OCI-LY7 (cell line): ENCODE data around the gene DBN1. TPM values are rescaled to one million over a fixed set of nuclear protein-coding genes. Genes with fewer than 3 reads are reported as not detected.

ENCODE experiments used
- BruUV-seq: library from RNA; stranded (reverse); fragments of 400-500 nt; replicated peaks from 2 replicates; lab custom pipeline; 2021; lab: Mats Ljungman, UMichigan
- CTCF ChIA-PET: fragments of 300-600 bp; sonication (Branson Sonifier 250); formaldehyde crosslinking; loops from one replicate; lab custom pipeline; 2022; ENCODE audit warnings: antibody characterized with exemption; ENCODE audit not compliant: unreplicated experiment; lab: Charles Lee
- POLR2A ChIA-PET: fragments of 300-600 bp; sonication (Branson Sonifier 250); formaldehyde crosslinking; loops from one replicate; lab custom pipeline; 2022; ENCODE audit warnings: antibody characterized with exemption; lab: Charles Lee
- DNase-seq: peaks from one replicate; pipeline ENCODE4 v3.0.0-alpha.2; 2015; ENCODE audit warnings: low spot score
- H2AFZ ChIP-seq: fragments of 200-600 bp; sonication (generic), shearing (Covaris generic); 2 replicates; pipeline ENCODE4 v1.6.1; 2014; ENCODE audit warnings: mild to moderate bottlenecking, antibody characterized with exemption, low read length, moderate library complexity
- H3K27ac ChIP-seq: fragments of 200-600 bp; sonication (generic); 2 replicates; pipeline ENCODE4 v1.5.1; 2014; ENCODE audit warnings: mixed run types, low read depth, mild to moderate bottlenecking, moderate library complexity, low read length, inconsistent platforms; ENCODE audit not compliant: poor library complexity, severe bottlenecking
- H3K36me3 ChIP-seq: fragments of 200-600 bp; sonication (generic); 2 replicates; pipeline ENCODE4 v1.6.1; 2014; ENCODE audit warnings: mild to moderate bottlenecking, antibody characterized with exemption, low read length, moderate library complexity, mixed read lengths; ENCODE audit not compliant: insufficient read depth
- H3K4me1 ChIP-seq: fragments of 200-600 bp; sonication (generic); 2 replicates; pipeline ENCODE4 v1.5.1; 2014; ENCODE audit warnings: mild to moderate bottlenecking, low read length; ENCODE audit not compliant: insufficient read depth, poor library complexity, severe bottlenecking
- H3K4me2 ChIP-seq: fragments of 200-600 bp; sonication (generic); 2 replicates; pipeline ENCODE4 v1.6.1; 2014; ENCODE audit warnings: mild to moderate bottlenecking, low read length
- H3K4me3 ChIP-seq: fragments of 200-600 bp; sonication (generic); 2 replicates; pipeline ENCODE4 v1.5.1; 2014; ENCODE audit warnings: mild to moderate bottlenecking, low read depth, low read length; ENCODE audit not compliant: poor library complexity, severe bottlenecking
- H3K79me2 ChIP-seq: fragments of 200-600 bp; sonication (generic); 2 replicates; pipeline ENCODE4 v1.6.1; 2016; ENCODE audit warnings: low read depth, mild to moderate bottlenecking, low read length, moderate library complexity, mixed read lengths; ENCODE audit not compliant: insufficient read depth
- H3K9me2 ChIP-seq: fragments of 200-600 bp; sonication (generic); 2 replicates; pipeline ENCODE4 v1.6.1; 2016; ENCODE audit warnings: mild to moderate bottlenecking, low read length, mixed read lengths; ENCODE audit not compliant: insufficient read depth
- H3K9me3 ChIP-seq: fragments of 200-600 bp; sonication (generic); 2 replicates; pipeline ENCODE4 v1.6.1; 2014; ENCODE audit warnings: mild to moderate bottlenecking, mixed run types, low read length, mixed read lengths
- H4K20me1 ChIP-seq: fragments of 200-600 bp; sonication (generic); 2 replicates; pipeline ENCODE4 v1.6.1; 2014; ENCODE audit warnings: mild to moderate bottlenecking, antibody characterized with exemption, low read length, moderate library complexity, mixed read lengths; ENCODE audit not compliant: insufficient read depth
- CTCF ChIP-seq: fragments of 200-600 bp; sonication (generic); conservative IDR thresholded peaks from 2 replicates; pipeline ENCODE4 v1.5.1; 2014; ENCODE audit warnings: mild to moderate bottlenecking, antibody characterized with exemption, low read length, moderate library complexity, mixed read lengths
- EZH2phosphoT487 ChIP-seq: fragments of 200-600 bp; sonication (generic); IDR thresholded peaks from 2 replicates; pipeline ENCODE4 v1.6.1; 2018; ENCODE audit warnings: low read depth, borderline replicate concordance, mild to moderate bottlenecking, mixed run types, antibody characterized with exemption, low read length, moderate library complexity, mixed read lengths
- intact Hi-C: fragments of 100-400 bp; cut with micrococcal nuclease; formaldehyde crosslinking; loops from one replicate; pipeline ENCODE4 v1.10.0; 2022; ENCODE audit not compliant: unreplicated experiment
- total RNA-seq, 2 experiments: library from RNA; depleted of rRNA in 1 of 2; stranded (reverse); fragments of >200 nt in 1 of 2; shearing (Covaris generic) in 1 of 2; gene quantifications; 2 replicates each; pipeline ENCODE4 v1.2.3, GENCODE V29; 2014 to 2022

The DBN1 gene
- total RNA-seq, 2 experiments from 2014 or later: 11.7 to 22.0 TPM

DNA sequence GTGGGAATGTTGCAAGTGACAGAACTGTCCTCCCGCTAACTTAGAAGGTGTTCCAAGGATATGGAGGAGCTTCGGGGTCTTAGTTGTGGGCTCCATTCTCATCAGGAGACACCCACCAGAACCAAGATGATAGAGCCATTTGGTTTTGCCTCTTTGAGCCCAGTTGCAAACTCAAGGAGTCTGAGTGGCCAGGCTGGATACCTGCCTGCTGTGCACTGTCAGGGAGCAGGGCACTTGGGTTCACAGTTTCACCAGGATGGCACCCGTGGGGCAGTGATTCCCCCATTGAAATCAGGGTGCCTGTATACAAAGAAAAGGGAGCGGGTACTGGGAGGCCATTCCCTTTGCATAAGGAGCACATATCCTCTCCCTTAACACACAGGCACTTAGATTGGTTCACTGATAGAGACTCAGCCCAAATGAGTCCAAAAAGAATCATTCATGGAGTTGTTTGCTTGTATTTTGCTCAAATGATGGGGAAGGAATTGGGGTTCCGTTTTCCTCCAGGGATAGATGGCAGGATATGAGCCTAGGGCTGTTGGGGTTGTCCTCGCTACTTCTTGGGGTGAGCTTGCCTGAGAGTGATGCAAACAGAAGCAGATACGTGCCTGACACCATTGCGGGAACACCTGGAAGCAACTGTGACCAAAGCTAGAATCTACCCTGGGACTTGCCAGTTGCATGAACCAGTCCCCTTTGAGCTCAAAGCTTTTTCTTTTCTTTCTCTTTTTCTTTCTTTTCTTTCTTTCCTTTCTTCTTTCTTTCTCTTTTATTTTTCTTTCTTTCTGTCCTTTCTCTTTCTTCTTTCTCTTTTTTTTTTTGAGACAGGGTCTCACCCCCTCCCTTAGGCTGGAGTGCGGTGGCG is 28.1 kb downstream of the DBN1 start:
- H3K27ac ChIP-seq: no peak overlapping the region
- POLR2A ChIA-PET: interaction anchor here (0.6 to 1.8 kb wide), 10 partner anchors 10 to 145 kb away, joined by 3 to 10 read pairs (median 4); partner anchors contain the start of gene GRK6
- peak overlapping the region; percentile 75; the same call in 1 of the 2 replicates for H3K4me2 ChIP-seq
- no peaks in the 10 kb centered on the region for H3K9me2 ChIP-seq
- H3K36me3 ChIP-seq: peaks cover 28% of the 10 kb centered on the region
- H2AFZ ChIP-seq: no peak overlapping the region
- no peak overlapping the region for H3K4me3 ChIP-seq
- peak; percentile 41 for DNase-seq
- no peaks in the 10 kb centered on the region for H3K79me2 ChIP-seq
- TF ChIP-seq EZH2phosphoT487: no peak
- TF ChIP-seq CTCF: no peak
- no peaks in the 10 kb centered on the region for H3K9me3 ChIP-seq
- intact Hi-C loops: loop anchor here (2.0 kb wide), 1 partner anchor 14 kb away; no protein-coding TSS in a partner anchor
- H4K20me1 ChIP-seq: 0 out of 2 replicates have a peak, but pooled peaks cover 9% of the 10 kb centered on the region
- CTCF ChIA-PET: interaction anchor here (0.6 to 0.9 kb wide), 6 partner anchors 9 to 78 kb away, joined by 3 to 6 read pairs (median 3); no protein-coding TSS in a partner anchor
- H3K4me1 ChIP-seq: peaks cover 47% of the 10 kb centered on the region
- BruUV-seq: TSS peak; percentile 52

DNA sequence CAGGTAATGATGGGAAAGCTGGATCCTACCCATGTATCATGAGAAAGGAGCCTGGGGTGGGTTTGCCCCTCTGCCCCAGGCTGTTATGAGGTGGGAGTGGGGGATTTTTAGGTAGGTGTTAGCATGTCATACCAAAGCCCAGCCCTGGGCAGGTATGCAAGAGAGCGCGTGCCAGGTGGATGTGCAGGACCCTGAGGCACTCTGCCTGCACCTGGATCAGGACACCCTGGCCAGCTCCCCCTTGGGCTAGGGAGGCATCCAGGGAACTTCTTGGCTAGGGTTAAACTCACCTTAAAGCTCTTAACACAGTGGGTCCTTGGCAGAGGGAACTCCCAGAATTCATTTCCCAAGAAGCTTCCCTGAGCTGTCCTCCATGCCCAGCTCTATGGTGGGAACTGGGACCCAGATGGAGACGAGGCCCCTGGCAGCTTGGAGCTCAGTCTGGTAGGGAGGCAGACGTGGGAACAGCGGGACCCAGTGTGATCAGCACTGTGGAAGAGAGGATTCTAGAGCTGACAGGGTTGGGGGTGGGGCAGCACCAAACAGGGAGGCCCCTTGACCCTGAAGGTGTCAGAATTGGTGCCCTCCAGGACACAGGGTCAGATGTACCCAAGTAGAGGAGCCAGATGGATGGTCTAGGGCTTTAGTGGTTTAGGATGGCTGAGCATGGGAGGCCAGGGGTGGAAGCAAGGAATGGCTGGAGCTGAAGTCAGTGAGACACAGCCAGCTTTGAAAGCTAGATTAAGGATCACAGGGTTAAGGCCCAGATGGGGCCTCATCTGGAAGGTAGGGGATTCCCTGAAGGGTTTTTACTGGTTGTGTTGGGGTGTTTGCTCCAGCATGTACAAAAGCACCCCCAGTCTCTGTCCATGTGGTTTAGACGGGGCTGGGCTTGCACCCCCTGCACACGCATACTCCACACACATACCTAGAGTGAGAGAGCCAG is 29.1 kb downstream of the DBN1 start:
- H3K9me2 ChIP-seq: no peaks in the 10 kb centered on the region
- no peak overlapping the region for H2AFZ ChIP-seq
- H3K4me2 ChIP-seq: no peak overlapping the region
- 0 out of 2 replicates have a peak, but pooled peaks cover 9% of the 10 kb centered on the region for H4K20me1 ChIP-seq
- peaks cover 44% of the 10 kb centered on the region for H3K4me1 ChIP-seq
- POLR2A ChIA-PET: interaction anchor here (0.5 to 1.8 kb wide), 6 partner anchors 11 to 92 kb away, joined by 3 to 10 read pairs (median 4); partner anchors contain the start of gene GRK6
- H3K9me3 ChIP-seq: no peaks in the 10 kb centered on the region
- peaks cover 33% of the 10 kb centered on the region for H3K36me3 ChIP-seq
- intact Hi-C loops: loop anchor here (2.0 kb wide), 1 partner anchor 14 kb away; no protein-coding TSS in a partner anchor
- no TSS peak for BruUV-seq
- TF ChIP-seq EZH2phosphoT487: no peak
- no peak for TF ChIP-seq CTCF
- no peaks in the 10 kb centered on the region for H3K79me2 ChIP-seq
- CTCF ChIA-PET: interaction anchor here (0.6 to 0.7 kb wide), 3 partner anchors 18 to 78 kb away, joined by 3 to 6 read pairs (median 3); no protein-coding TSS in a partner anchor
- DNase-seq: peak; percentile 20
- H3K4me3 ChIP-seq: no peak overlapping the region
- H3K27ac ChIP-seq: no peak overlapping the region
